ENCODE measurements around the gene APOLD1.

GRCh38 chr12:12819221-12819620 lies 33.8 kb downstream of the APOLD1 start:
- TF ChIP-seq CTCF (conservative IDR thresholded peaks at IDR 0.05; ENCODE audit: low read depth, low read length) (no peak), FOS (IDR thresholded peaks at IDR 0.05; ENCODE audit: low read depth, low read length) (no peak), RCOR1 (IDR thresholded peaks at IDR 0.05; ENCODE audit: insufficient replicate concordance, low read length) (no peak), RAD21 (IDR thresholded peaks at IDR 0.05; ENCODE audit: low read length) (no peak), SMC3 (IDR thresholded peaks at IDR 0.05; ENCODE audit: low read depth, low read length) (no peak)

All from IMR-90 (cell line).